HepG2 (cell line): Measurements from ENCODE around the gene CDC42EP1. TPM values are rescaled to one million over a fixed set of nuclear protein-coding genes. Genes with fewer than 3 reads are reported as not detected.

Experiments
- ATAC-seq: fragments of 200-7000 bp; cut with Tn5 transposase; 3 replicates; pipeline ENCODE4 v1.9.1; 2020; ENCODE audit warnings: mild to moderate bottlenecking, moderate library complexity
- BruUV-seq: library from RNA; stranded (reverse); fragments of 400-500 nt; replicated peaks from 2 replicates; lab custom pipeline; 2021; lab: Mats Ljungman, UMichigan
- CTCF ChIA-PET: fragments of 300-600 bp; formaldehyde crosslinking; extraction: SDS; loops from one replicate; lab custom pipeline; 2021; ENCODE audit warnings: low total read pairs, inconsistent platforms, low intra/inter-chr PET ratio; lab: Yijun Ruan, JAX
- POLR2A ChIA-PET: fragments of 350-600 bp; sonication (Branson Sonifier 250); formaldehyde crosslinking; loops from one replicate; lab custom pipeline; 2020; ENCODE audit warnings: antibody characterized with exemption, inconsistent platforms; lab: Yijun Ruan, JAX
- DNase-seq: peaks from one replicate; pipeline ENCODE4 v3.0.0-alpha.2; 2015; ENCODE audit warnings: low spot score
- FAIRE-seq: peaks from 3 replicates; lab custom pipeline; 2011; peaks lifted over from hg19 to GRCh38; lab: Jason Lieb, UNC
- H2AFZ ChIP-seq: one replicate; pipeline ENCODE4 v1.6.1; 2011; ENCODE audit warnings: low read length, inconsistent platforms
- H3K27ac ChIP-seq: fragments of 300-600 bp; 3 replicates; pipeline ENCODE4 v1.8.0; 2011; ENCODE audit warnings: mixed run types, mild to moderate bottlenecking, mixed read lengths, low read length, inconsistent platforms; ENCODE audit not compliant: insufficient read depth; ENCODE audit errors: extremely low read length
- H3K27me3 ChIP-seq, 2 experiments: fragments of 200-600 bp in 1 of 2; 2 replicates in 1 of 2; 3 replicates in 1 of 2; pipeline versions ENCODE4 v1.6.0 to v1.8.0; 2011; ENCODE audit warnings: low read length in 2 of 2, mild to moderate bottlenecking in 2 of 2, moderate library complexity in 2 of 2, inconsistent platforms in 1 of 2; ENCODE audit not compliant: insufficient read depth in 2 of 2, control insufficient read depth in 1 of 2
- H3K36me3 ChIP-seq, 2 experiments: fragments of 200-600 bp in 1 of 2; replicated peaks in 1 of 2; 2 replicates in 1 of 2; 3 replicates in 1 of 2; pipeline versions ENCODE4 v1.5.1 to v1.8.0; 2011; ENCODE audit warnings: low read length in 2 of 2, inconsistent platforms in 1 of 2; ENCODE audit not compliant: insufficient read depth in 2 of 2, control insufficient read depth in 1 of 2
- H3K4me1 ChIP-seq: 2 replicates; pipeline ENCODE4 v1.5.1; 2012; ENCODE audit warnings: low read length, inconsistent platforms; ENCODE audit not compliant: insufficient read depth
- H3K4me2 ChIP-seq: 2 replicates; pipeline ENCODE4 v1.6.0; 2011; ENCODE audit warnings: low read depth, low read length, inconsistent platforms
- H3K4me3 ChIP-seq, 3 experiments: fragments of 200-600 bp in 1 of 3; sonication (generic), shearing (Covaris generic) in 1 of 3; replicated peaks in 1 of 3; 2 replicates each; pipeline ENCODE4 v1.5.1; 2011 to 2016; ENCODE audit warnings: low read length in 3 of 3, inconsistent platforms in 2 of 3, low read depth in 2 of 3, mild to moderate bottlenecking in 2 of 3, control low read depth in 1 of 3, mixed read lengths in 1 of 3; ENCODE audit not compliant: insufficient read depth in 1 of 3
- H3K79me2 ChIP-seq: one replicate; pipeline ENCODE4 v1.6.1; 2011; ENCODE audit warnings: low read length, inconsistent platforms; ENCODE audit not compliant: insufficient read depth
- H3K9ac ChIP-seq: 2 replicates; pipeline ENCODE4 v1.6.0; 2011; ENCODE audit warnings: mild to moderate bottlenecking, low read depth, low read length, inconsistent platforms; ENCODE audit not compliant: insufficient read depth
- H3K9me3 ChIP-seq: 2 replicates; pipeline ENCODE4 v1.5.1; 2012; ENCODE audit warnings: mild to moderate bottlenecking, low read length
- H4K20me1 ChIP-seq: 2 replicates; pipeline ENCODE4 v1.6.0; 2011; ENCODE audit warnings: inconsistent platforms, mild to moderate bottlenecking, low read length, moderate library complexity; ENCODE audit not compliant: insufficient read depth
- BCL6 ChIP-seq: IDR thresholded peaks from 2 replicates; pipeline ENCODE4 v1.6.1; 2016; ENCODE audit warnings: missing genetic modification reagents, missing compliant biosample characterization
- FIP1L1 ChIP-seq: fragments of 200-400 bp; formaldehyde crosslinking; IDR thresholded peaks from 2 replicates; pipeline ENCODE4 v1.6.1; 2018; ENCODE audit warnings: low read depth, mild to moderate bottlenecking, low read length, moderate library complexity, borderline replicate concordance; ENCODE audit not compliant: insufficient read depth
- GABPB1 ChIP-seq: IDR thresholded peaks from 2 replicates; pipeline ENCODE4 v1.6.1; 2016; ENCODE audit warnings: mild to moderate bottlenecking, missing genetic modification reagents, moderate library complexity, missing compliant biosample characterization
- GZF1 ChIP-seq: sonication (generic); formaldehyde crosslinking; IDR thresholded peaks from 2 replicates; pipeline ENCODE4 v1.5.1; 2020; ENCODE audit warnings: mild to moderate bottlenecking, missing genetic modification reagents
- HDAC1 ChIP-seq: sonication (generic); formaldehyde crosslinking; IDR thresholded peaks from 2 replicates; pipeline ENCODE4 v1.5.1; 2020; ENCODE audit warnings: mild to moderate bottlenecking, missing genetic modification reagents
- HNF1B ChIP-seq: sonication (generic); formaldehyde crosslinking; IDR thresholded peaks from 2 replicates; pipeline ENCODE4 v1.5.1; 2020; ENCODE audit warnings: mild to moderate bottlenecking, moderate library complexity, missing genetic modification reagents
- MBD4 ChIP-seq: IDR thresholded peaks from 2 replicates; pipeline ENCODE4 v1.6.1; 2012; ENCODE audit warnings: low read length, inconsistent platforms, borderline replicate concordance
- MEIS2 ChIP-seq: sonication (generic); formaldehyde crosslinking; IDR thresholded peaks from 2 replicates; pipeline ENCODE4 v1.9.0; 2021; ENCODE audit warnings: mild to moderate bottlenecking, missing genetic modification reagents
- MTA3 ChIP-seq: sonication (generic); formaldehyde crosslinking; IDR thresholded peaks from 2 replicates; pipeline ENCODE4 v1.4.0; 2020; ENCODE audit warnings: missing genetic modification reagents
- MTF1 ChIP-seq: sonication (generic); formaldehyde crosslinking; IDR thresholded peaks from 2 replicates; pipeline ENCODE4 v1.5.0; 2020; ENCODE audit warnings: missing genetic modification reagents
- PATZ1 ChIP-seq: sonication (generic); formaldehyde crosslinking; IDR thresholded peaks from 2 replicates; pipeline ENCODE4 v1.4.0; 2020; ENCODE audit warnings: missing genetic modification reagents
- RFXANK ChIP-seq: IDR thresholded peaks from 2 replicates; pipeline ENCODE4 v1.6.1; 2016
- SNRNP70 ChIP-seq: fragments of 200-400 bp; formaldehyde crosslinking; IDR thresholded peaks from 2 replicates; pipeline ENCODE4 v1.6.1; 2017; ENCODE audit warnings: mild to moderate bottlenecking, low read depth, low read length, moderate library complexity
- TARDBP ChIP-seq: sonication (generic); formaldehyde crosslinking; IDR thresholded peaks from 2 replicates; pipeline ENCODE4 v1.8.0; 2022; ENCODE audit warnings: mild to moderate bottlenecking, missing genetic modification reagents
- YEATS2 ChIP-seq: sonication (generic); formaldehyde crosslinking; IDR thresholded peaks from 2 replicates; pipeline ENCODE4 v1.4.0; 2020; ENCODE audit warnings: missing genetic modification reagents, borderline replicate concordance
- ZNF354B ChIP-seq: sonication (generic); formaldehyde crosslinking; IDR thresholded peaks from 2 replicates; pipeline ENCODE4 v1.8.0; 2022; ENCODE audit warnings: mild to moderate bottlenecking, missing genetic modification reagents
- ZNF432 ChIP-seq: sonication (generic); formaldehyde crosslinking; IDR thresholded peaks from 2 replicates; pipeline ENCODE4 v1.5.0; 2020; ENCODE audit warnings: missing genetic modification reagents, mild to moderate bottlenecking, borderline replicate concordance
- ZNF451 ChIP-seq: sonication (generic); formaldehyde crosslinking; IDR thresholded peaks from 2 replicates; pipeline ENCODE4 v1.5.0; 2020; ENCODE audit warnings: mild to moderate bottlenecking, missing genetic modification reagents
- ZNF746 ChIP-seq: sonication (generic); formaldehyde crosslinking; IDR thresholded peaks from 2 replicates; pipeline ENCODE4 v1.8.0; 2022; ENCODE audit warnings: mild to moderate bottlenecking, missing genetic modification reagents
- WGBS: methylation state at CpG from one replicate; pipeline ENCODE4 v1.1.6; 2017; ENCODE audit warnings: low lambda C conversion rate; 5-methylcytosine and 5-hydroxymethylcytosine counted together
- in situ Hi-C: cut with HindIII; loops from 2 replicates; pipeline ENCODE4 v1.10.0; 2017; ENCODE audit warnings: low pct_unique_long_range_greater_than_20kb; ENCODE audit not compliant: extremely low pct_ligation_motif_present
- intact Hi-C: fragments of 100-400 bp; cut with micrococcal nuclease; formaldehyde crosslinking; loops from one replicate; pipeline ENCODE4 v1.10.0; 2022; ENCODE audit not compliant: unreplicated experiment
- polyA plus RNA-seq, 8 experiments: library from polyadenylated mRNA; depleted of rRNA in 3 of 8; stranded (reverse) in 7 of 8; unstranded in 1 of 8; fragments of >200 nt; fragmentation: Illumina TruSeq in 4 of 8; extraction: Trizol in 4 of 8; gene quantifications; 2 replicates each; pipeline versions ENCODE4 v1.2.1 to v1.2.3, GENCODE V29; 2011 to 2016; ENCODE audit warnings: low read depth in 4 of 8, missing spikeins in 1 of 8, mixed read lengths in 1 of 8; ENCODE audit not compliant: insufficient read depth in 1 of 8
- total RNA-seq, 5 experiments: library from RNA; depleted of rRNA; stranded (reverse); fragments of >200 nt; fragmentation: Illumina TruSeq; extraction: Trizol; gene quantifications; 2 replicates each; pipeline ENCODE4 v1.2.3, GENCODE V29; 2016; ENCODE audit warnings: low read depth in 1 of 5
- TF ChIP-seq, protein P1 (sequence below): sonication (generic); formaldehyde crosslinking; IDR thresholded peaks from 2 replicates; pipeline ENCODE4 v1.8.0; 2022; ENCODE audit warnings: mild to moderate bottlenecking, missing genetic modification reagents, moderate library complexity

CDC42EP1 gene
- total and polyA plus RNA-seq, 2 of the 13 experiments (the other 11 are each of a cell fraction or from before 2014, with no cell fraction given) = 17.1 to 29.5 TPM

- H2AFZ ChIP-seq = no peak overlapping the region
- H3K9me3 ChIP-seq = no peaks in the 10 kb centered on the region
- no TSS peak for BruUV-seq
- 1% methylated on average over 14 of the region's 14 CpGs for WGBS
- ChIA-PET CTCF (no interaction called here), POLR2A (interaction anchor here (0.6 to 2.3 kb wide), 12 partner anchors 8 to 56 kb away, joined by 3 to 10 read pairs (median 4); partner anchors contain the start of gene LGALS2)
- H3K9ac ChIP-seq = peak overlapping the region; percentile 32
- H3K27ac ChIP-seq = peak overlapping the region; percentile 68
- H3K4me2 ChIP-seq = peak overlapping the region; percentile 84
- no peaks in the 10 kb centered on the region for H4K20me1 ChIP-seq
- peak overlapping the region; percentile 20 to 45 (median 24); a peak in 5 of 6 replicates for H3K4me3 ChIP-seq
- FAIRE-seq = peak; percentile 87
- H3K27me3 ChIP-seq = 0 out of 5 replicates have a peak, but pooled peaks cover 2 to 5% of the 10 kb centered on the region in 2 experiments
- intact Hi-C loops (no loop called here), in situ Hi-C loops (loop anchor here (10.0 kb wide), 1 partner anchor 57 kb away; no protein-coding TSS in a partner anchor)
- ATAC-seq = peak; percentile 95
- H3K79me2 ChIP-seq = no peaks in the 10 kb centered on the region
- H3K4me1 ChIP-seq = peaks cover 38% of the 10 kb centered on the region
- no peaks in the 10 kb centered on the region for H3K36me3 ChIP-seq
- peak; percentile 91 for DNase-seq
- TF ChIP-seq GABPB1 (CRISPR knock-in tag) (peak; percentile 31; the same call in 1 of the 2 replicates), ZNF432 (CRISPR knock-in tag) (no peak), BCL6 (0 out of 2 replicates have a peak, but pooled peaks have one; percentile 20), MTF1 (no peak), PATZ1 (CRISPR knock-in tag) (peak; percentile 41; the same call in 1 of the 2 replicates), MEIS2 (CRISPR knock-in tag) (no peak), TARDBP (CRISPR knock-in tag) (0 out of 2 replicates have a peak, but pooled peaks have one; percentile 43), YEATS2 (CRISPR knock-in tag) (0 out of 2 replicates have a peak, but pooled peaks have one; percentile 5), ZNF451 (no peak), FIP1L1 (no peak), HDAC1 (0 out of 2 replicates have a peak, but pooled peaks have one; percentile 8), MBD4 (no peak), HNF1B (CRISPR knock-in tag) (no peak; the same call in 1 of the 2 replicates), ZNF354B (no peak), MTA3 (CRISPR knock-in tag) (no peak), SNRNP70 (no peak), GZF1 (CRISPR knock-in tag) (no peak), RFXANK (CRISPR knock-in tag) (no peak), ZNF746 (CRISPR knock-in tag) (no peak)
- TF ChIP-seq, protein P1, sequence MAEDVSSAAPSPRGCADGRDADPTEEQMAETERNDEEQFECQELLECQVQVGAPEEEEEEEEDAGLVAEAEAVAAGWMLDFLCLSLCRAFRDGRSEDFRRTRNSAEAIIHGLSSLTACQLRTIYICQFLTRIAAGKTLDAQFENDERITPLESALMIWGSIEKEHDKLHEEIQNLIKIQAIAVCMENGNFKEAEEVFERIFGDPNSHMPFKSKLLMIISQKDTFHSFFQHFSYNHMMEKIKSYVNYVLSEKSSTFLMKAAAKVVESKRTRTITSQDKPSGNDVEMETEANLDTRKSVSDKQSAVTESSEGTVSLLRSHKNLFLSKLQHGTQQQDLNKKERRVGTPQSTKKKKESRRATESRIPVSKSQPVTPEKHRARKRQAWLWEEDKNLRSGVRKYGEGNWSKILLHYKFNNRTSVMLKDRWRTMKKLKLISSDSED (CRISPR knock-in tag) = no peak
These were observed 41.5 kb downstream of the CDC42EP1 start for GRCh38 chr22:37601540-37602442.
